AML-193 (cell line): Measurements from ENCODE around the gene HERPUD1.
"Not testable (repeated sequence)": the region's sequence is repeated elsewhere in the genome, so short reads cannot be mapped to it uniquely, and the experiment has no call there.

Source experiments
- DNase-seq, 2 experiments: peaks; one replicate each; lab custom pipeline; 2025; lab: John Stamatoyannopoulos, UW

Gene HERPUD1

GRCh38 chr16:56982695-56983094 is 50.8 kb downstream of the HERPUD1 start:
- no peak for DNase-seq

- no peak for DNase-seq
These were observed 51.3 kb downstream of the HERPUD1 start for GRCh38 chr16:56983211-56983751.

- no peak for DNase-seq
These were observed 52.7 kb downstream of the HERPUD1 start for GRCh38 chr16:56984639-56985038.

- DNase-seq: no peak
These were observed 53.5 kb downstream of the HERPUD1 start for GRCh38 chr16:56985288-56985961.

- DNase-seq: no peak
These were observed 54.0 kb downstream of the HERPUD1 start for GRCh38 chr16:56985962-56986360.

- DNase-seq: no peak
These were observed 54.4 kb downstream of the HERPUD1 start for GRCh38 chr16:56986361-56986760.

DNA sequence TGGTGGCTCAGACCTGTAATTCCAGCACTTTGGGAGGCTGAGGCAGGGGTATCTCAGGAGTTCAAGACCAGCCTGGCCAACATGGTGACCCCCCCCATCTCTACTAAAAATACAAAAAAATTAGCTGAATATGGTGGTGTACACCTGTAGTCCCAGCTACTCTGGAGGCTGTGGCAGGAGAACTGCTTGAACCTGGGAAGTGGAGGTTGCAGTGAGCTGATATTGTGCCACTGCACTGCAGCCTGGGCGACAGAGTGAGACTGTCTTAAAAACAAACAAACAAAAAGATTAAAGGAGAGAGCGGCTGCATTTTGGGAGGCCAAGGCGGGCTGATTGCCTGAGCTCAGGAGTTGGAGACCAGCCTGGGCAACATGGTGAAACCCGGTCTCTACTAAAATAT is 55.0 kb downstream of the HERPUD1 start:
- DNase-seq: not testable (repeated sequence)

- DNase-seq: no peak
These were observed 55.8 kb downstream of the HERPUD1 start for GRCh38 chr16:56987692-56988091.

- no peak for DNase-seq
These were observed 56.4 kb downstream of the HERPUD1 start for GRCh38 chr16:56988161-56988947.

DNA sequence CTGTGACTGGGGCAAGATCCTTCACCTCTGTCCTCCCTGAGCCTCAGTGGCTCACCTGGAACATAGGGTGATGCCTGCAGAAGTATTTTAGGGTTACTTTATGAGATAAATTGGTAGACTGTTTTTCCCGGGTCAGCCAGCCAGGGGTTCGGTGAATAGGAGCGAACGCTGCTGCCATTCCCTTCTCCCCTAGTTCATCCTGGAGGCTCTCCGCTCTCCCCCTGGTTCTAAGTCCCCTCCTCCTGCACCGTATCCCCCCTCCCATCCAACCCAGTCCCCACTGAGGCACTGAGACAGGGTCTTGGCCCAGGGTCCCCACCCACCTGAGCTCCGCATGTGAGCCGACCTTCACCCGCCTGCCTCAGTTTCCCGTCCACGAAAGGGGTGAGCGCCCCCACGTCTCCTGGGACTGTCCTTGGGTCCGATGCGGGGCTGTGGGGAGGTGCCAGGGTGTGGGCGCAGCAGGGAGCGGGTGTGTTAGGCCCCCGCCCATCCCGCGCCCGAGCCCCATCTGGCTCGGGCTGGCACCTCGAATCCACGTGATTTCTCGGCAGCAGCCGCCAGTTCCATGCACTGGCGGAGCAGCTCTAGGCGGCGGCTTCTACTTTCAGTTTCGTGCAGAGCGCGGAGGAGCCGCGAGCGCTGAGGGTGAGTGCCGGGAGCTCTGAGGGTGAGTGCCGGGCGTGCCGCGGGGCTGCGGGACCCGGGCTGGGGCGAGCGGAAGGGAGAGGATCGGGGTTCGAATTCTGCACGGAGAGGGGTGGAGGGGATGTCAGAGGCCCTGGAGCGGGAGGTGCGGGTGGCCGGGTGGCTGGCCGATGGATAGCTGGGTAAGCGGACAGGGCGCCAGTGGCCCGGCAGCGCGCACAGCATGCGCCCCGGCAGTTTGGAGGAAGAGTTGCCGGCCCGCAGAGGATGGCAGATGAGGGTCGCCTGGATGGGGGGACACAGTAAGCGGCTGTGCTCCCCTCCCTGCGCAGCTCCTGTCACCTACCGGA is 57.3 kb downstream of the HERPUD1 start, which contains the start of gene NLRC5:
NLRC5 (plus strand) TSS at position 610 of the 998 bp plus-strand sequence. CDS start 31,156 bp downstream, outside the sequence.
- DNase-seq: peak; percentile 64 to 77

GRCh38 chr16:56989988-56990387 is 58.0 kb downstream of the HERPUD1 start:
- no peak for DNase-seq

- no peak for DNase-seq
These were observed 58.7 kb downstream of the HERPUD1 start for GRCh38 chr16:56990407-56991286.

GRCh38 chr16:56992431-56992830 is 60.5 kb downstream of the HERPUD1 start:
- DNase-seq: not testable (repeated sequence)

- no peak for DNase-seq
These were observed 61.3 kb downstream of the HERPUD1 start for GRCh38 chr16:56993204-56993603.

GRCh38 chr16:56994311-56994710 is 62.4 kb downstream of the HERPUD1 start:
- no peak for DNase-seq
